Left forelimb (tissue), 1 donor: ENCODE data around the gene GOLGA8N.

ENCODE experiments used
- DNase-seq: peaks from one replicate; pipeline ENCODE4 v3.0.0-alpha.2; 2018; ENCODE audit warnings: low spot score

The GOLGA8N gene

DNA sequence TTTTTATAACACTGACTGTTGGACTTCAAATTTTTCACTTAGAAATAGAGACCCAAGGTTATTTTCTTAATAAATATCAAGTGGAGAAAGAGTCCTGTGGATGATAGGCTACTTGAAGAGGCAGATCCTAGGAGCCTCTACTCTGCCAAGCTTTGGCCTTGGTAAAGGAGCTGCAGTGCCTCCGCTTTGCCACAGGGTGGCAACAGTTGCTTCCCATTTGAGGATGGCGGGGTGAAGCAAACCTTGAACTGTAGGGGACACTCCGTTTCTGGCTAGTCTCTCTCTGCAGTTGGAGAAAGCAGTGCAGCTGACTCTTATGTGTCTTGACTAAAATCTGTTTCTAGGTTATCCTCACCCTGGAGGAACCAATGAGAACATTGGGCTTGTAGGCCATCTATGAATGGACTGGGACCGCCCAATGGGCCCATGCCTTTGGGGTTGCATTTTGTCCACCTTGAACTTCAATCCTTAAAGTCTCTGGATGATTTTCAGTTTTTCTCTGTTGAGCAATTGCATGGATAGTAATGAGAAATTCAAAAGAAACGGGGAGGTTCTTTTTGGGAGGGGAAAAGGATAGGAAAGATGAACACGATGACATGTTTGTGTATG is 58.1 kb downstream of the GOLGA8N start:
- DNase-seq, result no peak

- no peak for DNase-seq
These were observed 58.9 kb downstream of the GOLGA8N start for GRCh38 chr15:32652178-32652577.

DNA sequence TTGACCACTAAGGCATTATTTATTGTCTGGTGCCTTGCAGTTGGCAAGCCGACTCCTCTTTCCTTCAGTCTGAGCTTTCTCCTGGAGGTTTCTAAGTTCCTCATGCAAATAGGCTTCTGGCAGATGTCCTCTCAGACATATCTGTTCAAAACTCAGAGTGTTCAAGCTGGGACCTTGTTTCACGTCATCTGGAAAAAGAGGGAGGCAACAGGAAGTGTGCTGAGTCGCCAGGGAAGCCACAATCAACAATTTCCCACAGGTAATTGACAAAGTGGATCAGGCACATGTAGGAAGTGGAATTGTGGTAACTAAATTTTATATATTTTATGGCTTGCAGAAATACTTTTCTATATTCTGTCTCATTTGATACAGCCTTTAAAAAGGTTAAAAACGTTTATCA is 62.8 kb downstream of the GOLGA8N start:
- no peak for DNase-seq

GRCh38 chr15:32656496-32656895 is 63.2 kb downstream of the GOLGA8N start:
- DNase-seq, result no peak
